HEK293T (cell line): ENCODE measurements around the gene OR52A1.

Source experiments
- ARNT ChIP-seq: fragments of 450-650 bp; IDR thresholded peaks from 2 replicates; pipeline ENCODE4 v1.6.1; 2017; ENCODE audit warnings: mild to moderate bottlenecking
- CTBP1 ChIP-seq: fragments of 450-650 bp; IDR thresholded peaks from 2 replicates; pipeline ENCODE4 v1.6.1; 2016; ENCODE audit warnings: borderline replicate concordance
- ELF4 ChIP-seq: fragments of 450-650 bp; IDR thresholded peaks from 2 replicates; pipeline ENCODE4 v1.6.1; 2017; ENCODE audit warnings: antibody characterized with exemption
- FOXA1 ChIP-seq: fragments of 450-650 bp; IDR thresholded peaks from 2 replicates; pipeline ENCODE4 v1.6.1; 2016; ENCODE audit warnings: mild to moderate bottlenecking
- FOXM1 ChIP-seq: fragments of 450-650 bp; IDR thresholded peaks from 2 replicates; pipeline ENCODE4 v1.6.1; 2017; ENCODE audit warnings: mild to moderate bottlenecking, borderline replicate concordance
- SP1 ChIP-seq: fragments of 450-650 bp; IDR thresholded peaks from 2 replicates; pipeline ENCODE4 v1.6.1; 2017
- SUZ12 ChIP-seq: fragments of 450-650 bp; IDR thresholded peaks from 2 replicates; pipeline ENCODE4 v1.6.1; 2016; ENCODE audit warnings: mild to moderate bottlenecking
- ZNF384 ChIP-seq: fragments of 450-650 bp; IDR thresholded peaks from 2 replicates; pipeline ENCODE4 v1.6.1; 2016

DNA sequence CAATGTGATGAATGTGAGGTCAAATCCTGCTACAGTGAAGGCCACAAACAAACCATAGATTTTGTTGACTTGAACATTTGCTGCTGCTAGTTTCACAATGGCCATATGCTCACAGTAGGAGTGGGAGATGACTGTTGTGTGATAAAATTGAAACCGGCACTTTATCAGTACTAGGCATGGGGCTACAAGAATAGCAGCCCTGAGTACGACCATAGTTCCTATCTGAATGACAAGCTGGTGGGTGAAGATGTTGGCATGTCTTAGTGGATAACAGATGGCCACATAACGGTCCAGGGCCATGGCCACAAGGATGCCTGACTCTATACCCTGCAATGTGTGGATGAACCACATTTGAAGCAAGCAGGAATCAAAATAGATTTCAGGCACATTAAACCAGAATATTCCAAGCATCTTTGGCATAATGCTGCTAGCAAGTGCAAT is 2.8 kb downstream of the OR52A1 start:
- no peak for TF ChIP-seq SP1
- no peak for TF ChIP-seq CTBP1
- no peak for TF ChIP-seq SUZ12
- TF ChIP-seq ELF4: no peak
- TF ChIP-seq FOXA1: no peak
- TF ChIP-seq ARNT: no peak
- TF ChIP-seq ZNF384: no peak
- no peak for TF ChIP-seq FOXM1
